MCF 10A (cell line): ENCODE results near the gene MPV17L. TPM values are rescaled to one million over a fixed set of nuclear protein-coding genes. Genes with fewer than 3 reads are reported as not detected.

Experiments
- BruUV-seq: library from RNA; stranded (reverse); fragments of 400-500 nt; replicated peaks from 2 replicates; lab custom pipeline; 2021; lab: Mats Ljungman, UMichigan
- CTCF ChIA-PET: fragments of 300-600 bp; sonication (Branson Sonifier 250); formaldehyde crosslinking; extraction: SDS; loops from one replicate; lab custom pipeline; 2021; ENCODE audit warnings: antibody characterized with exemption, inconsistent platforms; lab: Yijun Ruan, JAX
- POLR2A ChIA-PET: fragments of 300-600, 350-650 bp; sonication (Branson Sonifier 250); formaldehyde crosslinking; extraction: SDS; loops from one replicate; lab custom pipeline; 2020; ENCODE audit warnings: antibody characterized with exemption, inconsistent platforms; lab: Yijun Ruan, JAX
- DNase-seq: peaks from one replicate; pipeline ENCODE4 v3.0.0-alpha.2; 2018; ENCODE audit not compliant: unreplicated experiment
- H3K27ac Mint-ChIP-seq: one replicate; pipeline ENCODE4 v1.8.0; 2022; ENCODE audit warnings: mild to moderate bottlenecking, low read depth, mixed read lengths; ENCODE audit not compliant: unreplicated experiment
- H3K27me3 Mint-ChIP-seq: one replicate; pipeline ENCODE4 v1.8.0; 2022; ENCODE audit warnings: mixed read lengths; ENCODE audit not compliant: insufficient read depth, unreplicated experiment
- H3K36me3 Mint-ChIP-seq: one replicate; pipeline ENCODE4 v1.8.0; 2022; ENCODE audit warnings: mild to moderate bottlenecking, moderate library complexity, mixed read lengths; ENCODE audit not compliant: insufficient read depth, unreplicated experiment
- H3K4me1 Mint-ChIP-seq: one replicate; pipeline ENCODE4 v1.8.0; 2022; ENCODE audit warnings: mixed read lengths; ENCODE audit not compliant: insufficient read depth, unreplicated experiment
- H3K4me3 Mint-ChIP-seq: one replicate; pipeline ENCODE4 v1.8.0; 2022; ENCODE audit warnings: mild to moderate bottlenecking, moderate library complexity, mixed read lengths; ENCODE audit not compliant: unreplicated experiment
- H3K9me3 Mint-ChIP-seq: one replicate; pipeline ENCODE4 v1.8.0; 2022; ENCODE audit warnings: mixed read lengths; ENCODE audit not compliant: unreplicated experiment
- intact Hi-C: fragments of 100-400 bp; cut with micrococcal nuclease; formaldehyde crosslinking; loops from 2 replicates; pipeline ENCODE4 v1.14.1; 2022
- total RNA-seq: library from RNA; stranded (reverse); gene quantifications from 2 replicates; pipeline ENCODE4 v1.2.3, GENCODE V29; 2022
- TF ChIP-seq, protein P1 (sequence below): fragments of 200-600 bp; IDR thresholded peaks from one replicate; pipeline ENCODE4 v1.8.0; 2022; ENCODE audit warnings: antibody characterized with exemption, mild to moderate bottlenecking; ENCODE audit not compliant: unreplicated experiment

The MPV17L gene
- total RNA-seq, 1 experiment from 2014 or later = not detected

GRCh38 chr16:15444264-15444663 lies 48.7 kb downstream of the MPV17L start:
- Mint-ChIP-seq H3K4me3 (no peak overlapping the region), H3K4me1 (peaks cover 17% of the 10 kb centered on the region), H3K27me3 (no peaks in the 10 kb centered on the region), H3K36me3 (no peaks in the 10 kb centered on the region), H3K9me3 (peaks cover 7% of the 10 kb centered on the region), H3K27ac (no peak overlapping the region)
- intact Hi-C loops = no loop called here
- CTCF ChIA-PET = interaction anchor here (0.6 to 1.6 kb wide), 2 partner anchors 12 to 173 kb away, joined by 3 to 4 read pairs; no protein-coding TSS in a partner anchor
- DNase-seq = no peak
- TF ChIP-seq, protein P1, sequence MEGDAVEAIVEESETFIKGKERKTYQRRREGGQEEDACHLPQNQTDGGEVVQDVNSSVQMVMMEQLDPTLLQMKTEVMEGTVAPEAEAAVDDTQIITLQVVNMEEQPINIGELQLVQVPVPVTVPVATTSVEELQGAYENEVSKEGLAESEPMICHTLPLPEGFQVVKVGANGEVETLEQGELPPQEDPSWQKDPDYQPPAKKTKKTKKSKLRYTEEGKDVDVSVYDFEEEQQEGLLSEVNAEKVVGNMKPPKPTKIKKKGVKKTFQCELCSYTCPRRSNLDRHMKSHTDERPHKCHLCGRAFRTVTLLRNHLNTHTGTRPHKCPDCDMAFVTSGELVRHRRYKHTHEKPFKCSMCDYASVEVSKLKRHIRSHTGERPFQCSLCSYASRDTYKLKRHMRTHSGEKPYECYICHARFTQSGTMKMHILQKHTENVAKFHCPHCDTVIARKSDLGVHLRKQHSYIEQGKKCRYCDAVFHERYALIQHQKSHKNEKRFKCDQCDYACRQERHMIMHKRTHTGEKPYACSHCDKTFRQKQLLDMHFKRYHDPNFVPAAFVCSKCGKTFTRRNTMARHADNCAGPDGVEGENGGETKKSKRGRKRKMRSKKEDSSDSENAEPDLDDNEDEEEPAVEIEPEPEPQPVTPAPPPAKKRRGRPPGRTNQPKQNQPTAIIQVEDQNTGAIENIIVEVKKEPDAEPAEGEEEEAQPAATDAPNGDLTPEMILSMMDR = no peak
- POLR2A ChIA-PET = interaction anchor here (0.6 to 1.1 kb wide), 2 partner anchors 109 to 200 kb away, joined by 3 read pairs; no protein-coding TSS in a partner anchor
- no TSS peak for BruUV-seq

DNA sequence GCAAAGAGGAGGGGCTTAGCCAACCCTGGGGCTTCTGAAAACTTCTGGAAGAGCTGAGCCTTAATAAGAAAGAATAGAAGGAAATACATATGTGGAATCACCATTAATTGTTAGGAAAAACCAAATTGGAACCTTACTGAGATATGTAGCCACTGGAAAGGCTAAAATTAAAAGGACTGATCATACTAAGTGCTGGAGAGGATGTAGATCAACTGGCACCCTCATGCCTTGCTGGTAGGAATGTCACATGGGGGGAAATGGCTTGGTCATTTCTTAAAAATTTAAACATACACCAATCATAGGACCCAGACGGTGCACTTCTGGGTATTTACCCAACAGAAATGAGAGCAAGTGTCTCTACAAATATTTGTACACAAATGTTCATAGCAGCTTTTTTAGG lies 49.9 kb downstream of the MPV17L start:
- Mint-ChIP-seq H3K27ac (no peak overlapping the region), H3K27me3 (no peaks in the 10 kb centered on the region), H3K9me3 (peaks cover 7% of the 10 kb centered on the region), H3K36me3 (no peaks in the 10 kb centered on the region), H3K4me1 (peaks cover 6% of the 10 kb centered on the region), H3K4me3 (no peak overlapping the region)
- TF ChIP-seq, protein P1 = no peak
- no TSS peak for BruUV-seq
- intact Hi-C loops = no loop called here
- CTCF ChIA-PET = interaction anchor here (1.1 to 1.6 kb wide), 2 partner anchors 11 to 18 kb away, joined by 3 to 4 read pairs; no protein-coding TSS in a partner anchor
- no peak for DNase-seq
- POLR2A ChIA-PET = interaction anchor here (0.8 kb wide), 1 partner anchor 21 kb away, joined by 3 read pairs; no protein-coding TSS in a partner anchor

DNA sequence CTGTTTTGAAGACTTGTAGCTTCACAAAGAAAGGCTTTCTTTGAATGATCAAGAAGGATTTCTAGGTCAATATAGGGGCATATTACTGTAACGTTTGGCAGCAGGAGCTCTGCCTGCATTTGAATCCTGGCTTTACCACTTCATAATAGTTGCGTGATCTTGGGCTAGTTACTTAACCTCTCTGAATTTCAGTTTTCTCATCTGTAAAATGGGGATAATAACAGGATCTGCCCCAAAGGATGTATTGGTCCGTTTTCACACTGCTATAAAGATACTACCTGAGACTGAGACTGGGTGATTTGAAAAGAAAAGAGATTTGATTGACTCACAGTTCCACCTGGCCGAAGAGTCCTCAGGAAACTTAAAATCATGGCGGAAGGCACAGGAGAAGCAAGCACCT lies 51.3 kb downstream of the MPV17L start:
- no peak overlapping the region for H3K4me3 Mint-ChIP-seq
- CTCF ChIA-PET = no interaction called here
- peaks cover 7% of the 10 kb centered on the region for H3K9me3 Mint-ChIP-seq
- TF ChIP-seq, protein P1 = no peak
- H3K27ac Mint-ChIP-seq = no peak overlapping the region
- DNase-seq = no peak
- no peaks in the 10 kb centered on the region for H3K27me3 Mint-ChIP-seq
- POLR2A ChIA-PET = interaction anchor here (0.6 kb wide), 1 partner anchor 8 kb away, joined by 5 read pairs; no protein-coding TSS in a partner anchor
- intact Hi-C loops = no loop called here
- H3K36me3 Mint-ChIP-seq = no peaks in the 10 kb centered on the region
- no peaks in the 10 kb centered on the region for H3K4me1 Mint-ChIP-seq
- BruUV-seq = no TSS peak

DNA sequence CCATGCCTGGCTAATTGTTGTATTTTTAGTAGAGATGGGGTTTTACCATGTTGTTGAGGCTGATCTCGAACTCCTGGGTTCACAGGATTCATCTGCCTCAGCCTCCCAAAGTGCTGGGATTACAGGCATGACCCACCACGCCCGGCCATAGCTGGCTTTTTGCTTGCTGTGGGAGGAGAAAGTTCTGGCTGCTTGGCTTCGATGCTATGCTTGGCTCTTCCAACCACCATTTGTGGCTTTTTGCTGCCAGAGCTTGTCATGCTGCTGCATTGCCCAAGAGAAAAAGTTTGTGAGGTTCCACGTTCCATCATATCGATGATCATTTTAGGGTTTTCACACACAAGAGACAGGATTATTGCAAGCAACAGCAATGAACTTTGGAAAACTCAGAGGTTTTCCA lies 55.1 kb downstream of the MPV17L start:
- TF ChIP-seq, protein P1 = no peak
- H3K36me3 Mint-ChIP-seq = no peaks in the 10 kb centered on the region
- no TSS peak for BruUV-seq
- H3K9me3 Mint-ChIP-seq = peaks cover 1% of the 10 kb centered on the region
- no peak overlapping the region for H3K27ac Mint-ChIP-seq
- intact Hi-C loops = no loop called here
- CTCF ChIA-PET = no interaction called here
- POLR2A ChIA-PET = no interaction called here
- no peaks in the 10 kb centered on the region for H3K27me3 Mint-ChIP-seq
- H3K4me3 Mint-ChIP-seq = no peak overlapping the region
- H3K4me1 Mint-ChIP-seq = no peaks in the 10 kb centered on the region
- DNase-seq = no peak
